Activated CD4-positive, alpha-beta T cell treated with anti-CD3 and anti-CD28 coated beads, Interleukin-2, Interleukin-6, amounts not matched to agents 100 ng/mL and 50 ng/mL, durations not matched to agents 16 hours and 8 hours (primary cell): ENCODE data around the gene TRABD2B.

Experiments used
- DNase-seq: peaks from one replicate; pipeline ENCODE4 v3.0.0-alpha.2; 2020

The TRABD2B gene

GRCh38 chr1:47788761-47789160 lies 208.4 kb downstream of the TRABD2B start:
- no peak for DNase-seq

- DNase-seq: no peak
These were observed 209.6 kb downstream of the TRABD2B start for GRCh38 chr1:47787560-47787959.

DNA sequence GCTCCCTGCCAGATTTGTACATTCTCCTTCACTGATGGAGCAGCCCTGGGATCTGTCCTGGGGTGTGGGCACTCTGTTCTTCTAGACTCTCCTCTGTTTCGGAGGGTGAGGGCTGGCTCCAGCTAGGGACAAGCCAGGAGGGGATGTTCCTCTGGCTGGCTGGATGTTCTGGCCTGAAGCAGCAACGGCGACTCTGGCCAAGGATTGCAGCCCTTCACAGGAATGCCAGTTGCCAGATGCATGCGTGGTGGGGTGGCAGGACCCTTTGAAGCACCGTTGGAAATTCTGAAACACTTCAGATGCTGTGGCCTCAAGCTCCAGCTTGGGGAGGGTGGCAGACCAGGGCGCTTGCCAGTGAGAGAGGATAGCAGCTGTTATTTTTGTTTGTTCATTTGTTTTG lies 210.9 kb downstream of the TRABD2B start:
- no peak for DNase-seq

- no peak for DNase-seq
These were observed 211.5 kb downstream of the TRABD2B start for GRCh38 chr1:47785561-47786271.

DNA sequence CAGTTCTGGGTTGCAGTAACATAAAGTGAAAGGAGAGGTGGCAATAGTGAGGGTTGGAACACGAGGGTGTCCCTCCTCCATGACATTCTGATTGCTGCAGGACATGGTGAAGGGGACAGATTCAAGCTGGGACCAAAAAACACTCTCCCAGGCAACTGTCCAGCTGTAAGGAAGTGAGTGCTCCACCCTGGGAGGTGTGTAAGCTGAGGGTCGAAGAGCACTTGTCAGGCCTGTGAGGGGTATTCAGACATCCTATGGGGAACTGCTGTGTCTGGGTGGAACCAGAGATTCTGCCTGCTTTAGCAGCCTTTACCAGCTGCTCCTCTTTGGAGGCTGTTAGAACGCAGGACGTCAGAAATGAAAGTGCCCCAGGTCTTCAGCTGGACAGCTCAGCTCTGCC lies 212.1 kb downstream of the TRABD2B start:
- DNase-seq: no peak

DNA sequence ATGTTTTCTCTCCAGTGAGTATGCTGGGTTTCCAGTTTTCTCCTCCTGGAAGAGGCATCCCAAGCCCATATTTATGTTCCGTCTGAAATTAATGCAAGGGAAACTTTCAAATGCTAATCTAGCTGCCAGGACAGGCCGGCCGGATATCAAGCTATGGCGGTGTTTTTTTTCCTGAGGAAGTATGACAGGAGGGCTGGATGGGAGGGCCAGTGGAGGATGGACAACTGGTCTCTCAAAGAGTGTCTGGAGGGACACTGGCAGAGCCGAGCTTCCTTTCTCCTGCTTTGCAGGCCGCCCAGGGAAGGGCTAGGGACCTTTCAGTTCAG lies 212.7 kb downstream of the TRABD2B start:
- no peak for DNase-seq

DNA sequence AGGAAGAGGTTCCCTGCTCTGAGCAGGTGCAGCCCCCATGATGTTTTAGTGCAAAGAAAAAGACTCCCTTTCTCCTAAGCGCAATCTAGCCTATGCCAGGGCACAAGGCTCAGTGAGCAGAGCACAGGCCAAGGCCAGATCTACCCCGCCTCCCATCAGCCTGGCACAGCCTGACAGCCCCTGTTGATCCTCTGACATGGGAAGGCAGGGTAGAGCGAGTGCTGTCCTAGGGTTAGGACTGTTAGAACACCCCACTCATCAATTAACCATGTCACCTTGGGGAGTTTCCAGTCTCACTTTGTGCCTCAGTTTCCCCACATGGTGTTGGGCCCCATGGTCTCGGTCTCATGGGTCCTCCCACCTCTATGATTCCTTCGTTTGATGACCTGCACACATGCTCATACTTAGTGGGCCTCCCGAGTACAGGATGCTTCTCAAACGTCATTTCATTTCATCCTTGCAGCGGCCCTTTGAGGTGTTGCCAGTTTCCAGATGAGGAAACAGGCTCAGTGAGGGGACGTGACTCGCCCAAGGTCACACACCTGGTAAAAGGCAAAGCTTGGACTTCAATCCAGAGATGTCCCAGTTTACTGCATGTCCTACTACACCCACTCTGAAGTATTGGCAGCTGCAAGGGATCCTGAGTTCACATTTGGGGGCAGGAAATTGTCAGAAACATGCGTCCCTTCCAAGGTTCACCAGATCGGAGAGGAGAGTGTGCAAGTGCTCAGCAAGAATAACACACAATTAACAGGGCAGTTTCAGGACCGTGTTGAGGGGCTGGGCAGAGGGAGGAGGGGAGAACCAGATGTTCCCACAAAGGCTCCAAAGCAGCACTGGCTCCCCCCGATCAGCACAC lies 213.3 kb downstream of the TRABD2B start:
- no peak for DNase-seq

DNA sequence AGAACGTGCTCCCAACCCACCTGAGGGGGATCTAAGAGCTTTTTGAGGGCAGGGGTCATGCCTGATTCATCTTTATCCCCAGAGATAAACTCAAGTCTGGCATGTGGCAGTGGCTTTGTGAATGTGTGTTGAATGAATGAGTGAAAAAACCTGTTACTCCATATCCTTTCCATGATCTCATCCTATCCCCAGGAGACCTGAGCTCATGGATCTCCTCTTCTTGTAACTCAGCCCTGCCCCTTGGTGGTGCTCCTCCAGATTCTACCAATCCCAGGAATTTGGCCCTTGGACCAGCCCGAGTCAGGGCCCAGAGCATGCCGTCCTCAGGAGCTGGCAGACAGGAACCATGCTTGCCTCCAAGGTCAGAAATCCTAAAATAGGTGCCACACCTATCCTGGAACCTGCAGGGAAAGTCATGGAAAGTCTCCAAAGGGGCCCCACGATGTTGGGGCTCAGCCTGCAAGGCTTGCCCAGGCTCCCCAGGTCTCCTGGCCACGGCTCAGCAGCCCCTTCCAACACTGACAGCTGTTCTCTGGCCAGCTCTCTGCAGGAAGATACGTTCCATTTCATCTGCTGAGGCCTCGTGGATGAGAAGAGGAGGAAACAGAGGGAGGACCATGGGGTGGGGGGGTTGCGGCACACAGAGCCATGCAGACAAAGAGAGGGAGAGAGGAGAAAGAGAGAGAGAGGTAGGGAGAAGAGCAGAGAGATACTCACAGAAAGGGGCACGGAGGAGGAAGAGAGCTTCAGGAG lies 214.6 kb downstream of the TRABD2B start:
- DNase-seq: no peak

GRCh38 chr1:47781171-47781959 lies 215.8 kb downstream of the TRABD2B start:
- DNase-seq: no peak

GRCh38 chr1:47780469-47780995 lies 216.7 kb downstream of the TRABD2B start:
- DNase-seq: no peak

DNA sequence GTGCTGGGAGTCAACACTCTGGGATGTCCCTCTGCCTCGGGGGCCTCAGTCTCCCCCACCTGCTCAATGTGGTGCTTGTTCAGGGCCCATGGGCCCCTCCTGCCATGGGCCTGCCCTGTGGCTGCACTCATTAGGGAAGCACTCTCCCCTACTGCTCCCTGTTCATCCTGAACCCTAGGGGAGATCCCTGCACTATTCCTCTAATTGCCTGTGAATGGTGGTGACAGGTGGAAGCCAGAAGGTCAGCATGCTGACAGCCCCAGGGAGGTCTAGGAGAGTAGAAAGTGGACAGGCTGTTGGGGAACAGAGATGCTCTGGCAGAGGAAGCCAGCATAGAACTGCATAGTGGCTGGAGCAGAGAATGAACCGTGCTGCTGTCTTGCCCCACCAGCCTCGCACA lies 217.6 kb downstream of the TRABD2B start:
- no peak for DNase-seq

DNA sequence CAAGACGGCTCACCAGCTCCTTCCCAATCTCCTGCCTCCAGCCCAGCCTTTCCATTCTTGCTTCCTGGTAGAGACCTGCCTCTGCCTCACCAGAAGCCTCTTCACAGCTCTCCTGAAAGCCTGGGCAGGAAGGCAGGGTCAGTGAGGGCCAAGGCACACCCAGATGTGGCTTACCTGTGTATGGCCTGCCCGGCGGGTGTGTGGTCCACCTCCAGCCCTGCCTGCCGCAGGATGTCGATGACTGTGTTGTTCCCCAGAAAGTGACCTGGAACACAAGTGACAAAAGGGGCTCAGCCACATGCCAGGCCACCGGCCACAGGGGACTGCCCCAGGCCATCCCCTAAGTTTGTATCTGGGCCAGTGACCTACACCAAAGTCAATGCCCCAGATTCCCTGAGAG lies 218.9 kb downstream of the TRABD2B start:
- DNase-seq: no peak

DNA sequence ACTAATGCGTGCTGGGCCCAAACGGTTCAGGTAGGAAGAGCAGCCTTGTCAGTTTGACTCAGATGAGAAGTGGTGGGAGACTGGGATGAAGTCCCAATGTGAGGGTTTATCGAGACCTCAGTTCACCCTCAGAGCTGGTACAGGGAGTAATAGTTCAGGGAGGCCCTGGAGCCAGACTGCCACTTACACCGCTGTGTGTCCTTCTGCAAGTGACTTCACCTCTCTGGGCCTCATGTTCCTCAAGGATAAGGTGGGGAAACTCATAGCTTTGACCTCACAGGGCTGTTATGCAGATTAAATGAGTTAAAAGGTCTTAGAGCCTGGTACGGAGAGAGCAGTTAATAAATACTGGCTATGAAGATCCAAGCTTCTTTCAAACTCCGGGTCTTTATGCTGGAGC lies 219.9 kb downstream of the TRABD2B start:
- no peak for DNase-seq

DNA sequence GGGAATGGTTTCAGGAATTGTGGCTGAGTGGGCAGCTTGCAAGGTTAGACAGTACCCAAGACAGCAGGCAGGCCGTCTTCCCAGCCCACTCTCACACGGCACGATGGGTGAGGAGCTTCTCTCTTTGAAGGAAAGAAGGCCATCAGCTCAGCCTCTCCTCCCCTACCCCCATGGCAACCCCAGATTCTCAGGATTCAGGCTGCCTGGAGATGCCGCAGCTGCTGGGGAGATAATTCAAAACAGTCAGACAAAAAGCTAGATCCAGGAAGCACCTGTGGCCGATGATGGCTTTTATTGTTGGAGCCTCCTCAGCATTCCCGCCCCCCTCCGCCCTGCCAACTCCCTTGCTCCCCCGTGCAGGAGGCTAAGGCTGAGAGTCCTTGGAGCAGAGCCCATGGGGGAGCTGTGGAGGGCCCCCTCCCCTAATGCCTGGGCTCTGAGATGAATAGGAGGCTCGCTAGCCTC lies 220.5 kb downstream of the TRABD2B start:
- DNase-seq: no peak

DNA sequence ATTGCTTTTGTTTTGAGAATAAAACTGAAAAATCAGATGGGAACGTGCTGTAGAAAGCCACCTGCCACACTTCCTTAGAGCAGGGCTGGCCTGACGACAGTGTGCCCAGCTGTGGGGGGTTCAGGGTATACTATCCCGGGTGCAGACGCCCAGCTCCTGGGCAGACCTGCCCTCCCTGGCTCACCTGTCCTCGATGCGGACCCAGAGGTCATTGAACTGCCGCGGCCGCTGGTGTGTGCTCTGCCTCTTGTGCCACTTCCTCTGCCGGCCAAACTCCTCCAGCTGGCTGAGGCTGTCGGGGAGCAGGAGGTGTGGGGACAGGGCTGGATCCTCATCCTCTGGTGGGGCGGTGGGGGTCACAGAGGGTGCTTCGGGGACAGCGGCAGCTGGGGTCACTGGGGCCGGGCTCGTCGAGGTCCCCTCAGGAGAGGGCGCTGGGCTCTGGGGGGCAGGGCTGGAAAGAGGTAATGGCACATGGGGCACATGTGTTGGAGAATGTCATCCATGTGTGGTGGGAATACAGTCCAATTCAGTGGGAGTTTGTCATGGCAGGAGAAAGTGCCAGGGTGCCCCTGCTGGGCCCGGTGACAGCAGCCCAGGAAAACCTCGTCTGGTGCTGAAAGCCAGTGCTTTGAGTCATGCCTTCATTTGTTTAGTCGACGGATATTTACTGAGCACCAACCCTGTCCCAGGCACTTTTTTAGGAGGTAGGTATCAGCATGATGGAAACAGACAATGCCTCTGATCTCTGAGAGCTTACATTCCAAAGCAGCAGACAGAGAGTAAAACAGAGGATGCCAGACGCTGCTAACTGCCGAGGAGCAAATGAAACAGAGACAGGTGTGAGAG lies 222.0 kb downstream of the TRABD2B start:
- no peak for DNase-seq

DNA sequence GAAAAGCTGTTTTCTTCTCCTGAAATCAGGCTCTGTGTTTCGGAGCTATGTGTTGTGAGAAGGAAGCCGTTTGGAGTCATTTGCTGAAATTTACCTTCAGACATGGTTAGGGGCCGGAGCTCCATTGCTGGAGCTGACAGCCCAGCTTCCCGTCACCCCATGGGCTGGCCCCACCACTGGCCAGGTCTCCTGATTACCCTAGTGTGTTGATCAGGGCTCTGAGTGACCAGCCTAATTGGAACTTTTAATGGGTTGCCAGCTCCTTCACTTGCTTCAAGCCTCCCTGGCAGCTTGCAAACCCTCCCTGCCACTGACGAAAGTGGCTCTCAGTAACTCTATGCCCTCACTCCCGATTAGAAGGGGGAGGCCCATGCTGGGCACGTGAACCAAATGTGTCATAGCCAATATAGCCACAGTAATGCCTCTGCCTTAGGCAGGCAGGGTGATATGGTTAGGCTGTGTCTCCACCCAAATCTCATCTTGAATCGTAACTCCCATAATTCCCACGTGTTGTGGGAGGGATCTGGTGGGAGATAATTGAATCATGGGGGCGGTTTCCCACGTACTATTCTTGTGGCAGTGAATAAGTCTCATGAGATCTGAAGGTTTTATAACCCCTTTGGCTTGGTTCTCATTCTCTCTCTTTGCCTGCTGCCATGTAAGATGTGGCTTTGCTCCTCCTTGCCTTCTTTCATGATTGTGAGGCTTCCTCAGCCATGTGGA lies 224.1 kb downstream of the TRABD2B start:
- no peak for DNase-seq

DNA sequence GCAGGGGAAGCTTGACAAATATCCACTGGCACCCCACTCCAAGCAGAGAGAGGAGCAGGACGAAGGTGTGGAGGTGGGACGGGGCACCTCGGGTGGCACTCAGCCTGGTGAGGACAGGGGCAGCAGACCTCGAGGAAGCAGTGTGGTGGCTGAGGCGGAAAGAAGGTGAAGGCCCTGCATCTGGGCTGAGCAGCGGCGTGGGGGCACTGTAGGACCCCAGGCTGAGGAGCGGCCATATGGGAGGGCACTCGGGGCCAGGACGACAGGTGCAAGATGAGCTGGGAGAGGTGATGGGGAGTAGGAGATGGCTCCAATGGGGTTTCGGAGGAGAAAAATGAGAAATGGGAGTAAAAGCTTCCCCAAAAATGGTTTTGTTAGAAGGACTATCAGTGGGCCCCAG lies 224.9 kb downstream of the TRABD2B start:
- no peak for DNase-seq

DNA sequence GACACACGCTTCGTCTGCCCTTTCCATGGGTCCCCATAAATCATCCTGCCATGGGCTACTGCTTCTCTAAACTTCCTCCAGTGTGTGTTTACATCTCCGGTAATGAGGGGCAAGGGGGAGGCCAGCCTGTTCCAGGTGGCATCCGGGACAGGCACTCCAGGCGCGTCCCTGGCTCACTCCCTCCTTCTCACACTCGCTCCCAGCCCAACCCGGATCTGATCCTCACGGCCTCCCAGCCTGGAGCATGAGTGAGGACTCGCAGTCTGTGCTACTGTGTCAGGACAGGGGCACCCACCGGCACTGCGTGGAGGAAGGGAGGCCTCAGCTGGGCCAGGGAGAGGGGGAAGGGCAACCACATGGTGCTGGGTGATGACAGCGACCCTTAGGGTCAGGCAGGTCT lies 225.4 kb downstream of the TRABD2B start:
- no peak for DNase-seq

GRCh38 chr1:47769983-47770382 lies 227.2 kb downstream of the TRABD2B start:
- DNase-seq: no peak

- DNase-seq: no peak
These were observed 227.9 kb downstream of the TRABD2B start for GRCh38 chr1:47769295-47769694.

- DNase-seq: no peak
These were observed 229.5 kb downstream of the TRABD2B start for GRCh38 chr1:47767741-47768100.
